ENCODE results near the gene C17orf67.

Gene C17orf67

DNA sequence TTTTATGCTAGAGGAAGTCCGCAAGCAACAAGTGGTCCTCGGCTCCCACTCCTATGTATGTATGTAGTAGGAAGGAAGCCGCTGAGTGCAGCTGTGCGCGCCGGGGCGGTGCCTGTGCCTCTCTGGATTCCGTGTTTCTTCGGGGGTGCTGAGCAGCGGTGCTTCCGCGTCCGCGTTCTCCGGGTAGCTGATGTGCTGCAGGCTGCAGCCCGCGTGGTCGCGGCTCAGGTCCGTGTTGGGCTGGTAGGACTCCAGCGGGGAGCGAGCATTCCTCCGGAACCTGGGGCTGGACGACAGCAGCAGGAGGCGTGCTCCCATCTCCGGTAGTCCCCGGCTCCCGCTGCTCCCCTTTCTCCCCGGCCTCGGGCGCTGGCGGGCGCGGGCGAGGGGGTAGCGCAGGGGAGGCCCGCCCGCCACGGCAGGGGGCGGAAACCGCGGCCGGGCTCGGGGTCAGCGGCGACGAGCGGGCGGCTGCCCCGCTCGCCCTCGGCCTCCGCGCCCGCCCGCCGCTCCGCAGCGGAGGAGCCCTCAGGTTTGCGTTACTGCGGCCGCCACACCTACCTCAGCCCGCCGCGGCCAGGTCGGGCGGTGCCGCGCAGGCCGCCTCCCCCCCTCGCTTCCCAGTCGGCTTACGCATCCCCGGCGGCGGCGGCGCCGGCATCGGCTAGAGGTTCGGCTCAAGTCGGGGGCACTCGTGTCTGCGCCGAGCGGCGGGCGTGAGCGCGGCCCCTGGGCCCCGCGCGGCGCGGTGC, 487 bp downstream of the C17orf67 start:
- no peaks in the 10 kb centered on the region for H3K9me3 ChIP-seq (ENCODE audit: insufficient read depth, low read length)
- H4K20me1 ChIP-seq (ENCODE audit: low read depth, low read length), result 0 out of 2 replicates have a peak, but pooled peaks cover 2% of the 10 kb centered on the region
- H3K9ac ChIP-seq (ENCODE audit: low read length), result peak overlapping the region; percentile 71
- no peaks in the 10 kb centered on the region for H3K9me2 ChIP-seq (replicated peaks; ENCODE audit: insufficient read depth, low read length)
- peak overlapping the region; percentile 86 for H3K4me2 ChIP-seq (ENCODE audit: low read depth, low read length, poor library complexity, severe bottlenecking)
- H3K36me3 ChIP-seq (ENCODE audit: low read length), result peaks cover 8% of the 10 kb centered on the region; the same call in 1 of the 2 replicates
- peaks cover 11% of the 10 kb centered on the region; the same call in 1 of the 2 replicates for H3F3A ChIP-seq (ENCODE audit: insufficient read depth)
- H2AFZ ChIP-seq (ENCODE audit: low read depth, low read length, severe bottlenecking), result peak overlapping the region; percentile 87
- TF ChIP-seq EZH2phosphoT487 (conservative IDR thresholded peaks at IDR 0.05; ENCODE audit: low read length), result no peak
- TF ChIP-seq, protein P1, sequence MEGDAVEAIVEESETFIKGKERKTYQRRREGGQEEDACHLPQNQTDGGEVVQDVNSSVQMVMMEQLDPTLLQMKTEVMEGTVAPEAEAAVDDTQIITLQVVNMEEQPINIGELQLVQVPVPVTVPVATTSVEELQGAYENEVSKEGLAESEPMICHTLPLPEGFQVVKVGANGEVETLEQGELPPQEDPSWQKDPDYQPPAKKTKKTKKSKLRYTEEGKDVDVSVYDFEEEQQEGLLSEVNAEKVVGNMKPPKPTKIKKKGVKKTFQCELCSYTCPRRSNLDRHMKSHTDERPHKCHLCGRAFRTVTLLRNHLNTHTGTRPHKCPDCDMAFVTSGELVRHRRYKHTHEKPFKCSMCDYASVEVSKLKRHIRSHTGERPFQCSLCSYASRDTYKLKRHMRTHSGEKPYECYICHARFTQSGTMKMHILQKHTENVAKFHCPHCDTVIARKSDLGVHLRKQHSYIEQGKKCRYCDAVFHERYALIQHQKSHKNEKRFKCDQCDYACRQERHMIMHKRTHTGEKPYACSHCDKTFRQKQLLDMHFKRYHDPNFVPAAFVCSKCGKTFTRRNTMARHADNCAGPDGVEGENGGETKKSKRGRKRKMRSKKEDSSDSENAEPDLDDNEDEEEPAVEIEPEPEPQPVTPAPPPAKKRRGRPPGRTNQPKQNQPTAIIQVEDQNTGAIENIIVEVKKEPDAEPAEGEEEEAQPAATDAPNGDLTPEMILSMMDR (IDR thresholded peaks at IDR 0.05; ENCODE audit: insufficient read depth, low read length, poor library complexity, severe bottlenecking), result no peak
- peak overlapping the region; percentile 40 for H3K27ac ChIP-seq (ENCODE audit: low read depth, low read length)
- H3K27me3 ChIP-seq (ENCODE audit: low read length), result no peaks in the 10 kb centered on the region
- H3K79me2 ChIP-seq (ENCODE audit: insufficient read depth, low read length), result 0 out of 2 replicates have a peak, but pooled peaks cover 3% of the 10 kb centered on the region
- peak overlapping the region; percentile 80 for H3K4me3 ChIP-seq (ENCODE audit: insufficient read depth, low read length, poor library complexity, severe bottlenecking)

GRCh38 chr17:56832446-56832845, 1.3 kb downstream of the C17orf67 start:
- H3K27me3 ChIP-seq (ENCODE audit: low read length), result no peaks in the 10 kb centered on the region
- H3K4me2 ChIP-seq (ENCODE audit: low read depth, low read length, poor library complexity, severe bottlenecking), result peak overlapping the region; percentile 86
- H3K4me3 ChIP-seq (ENCODE audit: insufficient read depth, low read length, poor library complexity, severe bottlenecking), result peak overlapping the region; percentile 80
- peak overlapping the region; percentile 71 for H3K9ac ChIP-seq (ENCODE audit: low read length)
- no peaks in the 10 kb centered on the region for H3K9me2 ChIP-seq (replicated peaks; ENCODE audit: insufficient read depth, low read length)
- TF ChIP-seq, protein P1 (IDR thresholded peaks at IDR 0.05; ENCODE audit: insufficient read depth, low read length, poor library complexity, severe bottlenecking), result no peak
- no peak for TF ChIP-seq EZH2phosphoT487 (conservative IDR thresholded peaks at IDR 0.05; ENCODE audit: low read length)
- peaks cover 6% of the 10 kb centered on the region; the same call in 1 of the 2 replicates for H3K36me3 ChIP-seq (ENCODE audit: low read length)
- no peaks in the 10 kb centered on the region for H3K79me2 ChIP-seq (ENCODE audit: insufficient read depth, low read length)
- 0 out of 2 replicates have a peak, but pooled peaks cover 2% of the 10 kb centered on the region for H4K20me1 ChIP-seq (ENCODE audit: low read depth, low read length)
- H2AFZ ChIP-seq (ENCODE audit: low read depth, low read length, severe bottlenecking), result peak overlapping the region; percentile 87
- peaks cover 7% of the 10 kb centered on the region; the same call in 1 of the 2 replicates for H3F3A ChIP-seq (ENCODE audit: insufficient read depth)
- H3K27ac ChIP-seq (ENCODE audit: low read depth, low read length), result peak overlapping the region; percentile 40; the same call in 1 of the 2 replicates
- H3K9me3 ChIP-seq (ENCODE audit: insufficient read depth, low read length), result no peaks in the 10 kb centered on the region

DNA sequence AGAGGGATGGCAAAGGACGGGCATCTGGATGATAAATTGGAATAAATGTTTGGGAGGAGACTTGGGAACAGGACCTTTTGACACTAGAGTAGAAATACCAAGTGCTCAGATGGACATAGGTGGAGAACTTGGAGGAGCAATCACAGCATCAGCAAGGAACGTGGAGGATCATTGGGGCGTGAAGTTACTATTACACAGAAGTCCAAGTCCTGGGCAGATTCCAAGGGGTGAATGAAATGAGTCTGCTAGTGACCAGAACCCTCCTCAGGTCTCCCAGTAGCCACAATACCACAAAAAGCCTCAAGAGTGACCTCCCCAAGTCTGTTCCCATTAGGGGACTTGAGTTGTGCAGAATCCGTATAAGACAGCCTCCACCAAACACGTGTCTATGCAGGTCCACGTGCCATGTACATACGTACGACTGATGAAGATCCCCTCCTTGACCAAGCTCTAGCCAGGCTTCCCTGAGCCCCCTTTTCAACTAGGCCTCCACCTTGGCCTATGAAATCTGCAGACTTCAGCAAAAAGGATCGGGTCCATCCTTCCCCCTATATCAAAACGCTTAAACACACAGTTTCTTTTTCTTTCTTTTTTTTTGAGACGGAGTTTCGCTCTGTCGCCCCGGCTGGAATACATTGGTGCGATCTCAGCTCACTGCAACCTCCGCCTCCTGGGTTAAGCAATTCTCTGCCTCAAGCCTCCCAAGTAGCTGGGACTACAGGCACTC, 2.2 kb downstream of the C17orf67 start:
- Histone ChIP-seq H3K4me2 (ENCODE audit: low read depth, low read length, poor library complexity, severe bottlenecking) (no peak overlapping the region), H3F3A (ENCODE audit: insufficient read depth) (0 out of 2 replicates have a peak, but pooled peaks cover 7% of the 10 kb centered on the region), H3K27me3 (ENCODE audit: low read length) (no peaks in the 10 kb centered on the region), H3K79me2 (ENCODE audit: insufficient read depth, low read length) (no peaks in the 10 kb centered on the region), H3K9me2 (replicated peaks; ENCODE audit: insufficient read depth, low read length) (no peaks in the 10 kb centered on the region), H4K20me1 (ENCODE audit: low read depth, low read length) (0 out of 2 replicates have a peak, but pooled peaks cover 2% of the 10 kb centered on the region), H3K36me3 (ENCODE audit: low read length) (peaks cover 6% of the 10 kb centered on the region; the same call in 1 of the 2 replicates), H3K9ac (ENCODE audit: low read length) (no peak overlapping the region), H3K4me3 (ENCODE audit: insufficient read depth, low read length, poor library complexity, severe bottlenecking) (no peak overlapping the region), H3K9me3 (ENCODE audit: insufficient read depth, low read length) (no peaks in the 10 kb centered on the region), H2AFZ (ENCODE audit: low read depth, low read length, severe bottlenecking) (no peak overlapping the region), H3K27ac (ENCODE audit: low read depth, low read length) (no peak overlapping the region)
- no peak for TF ChIP-seq EZH2phosphoT487 (conservative IDR thresholded peaks at IDR 0.05; ENCODE audit: low read length)
- TF ChIP-seq, protein P1 (IDR thresholded peaks at IDR 0.05; ENCODE audit: insufficient read depth, low read length, poor library complexity, severe bottlenecking), result no peak
